Measurements from ENCODE around the gene PPP1R12B.
"Not testable (repeated sequence)": the region's sequence is repeated elsewhere in the genome, so short reads cannot be mapped to it uniquely, and the experiment has no call there.

GRCh38 chr1:202488178-202488649, 139.7 kb downstream of the PPP1R12B start:
- TF ChIP-seq CTCF (IDR thresholded peaks at IDR 0.05); TCF7L2 (IDR thresholded peaks at IDR 0.05; ENCODE audit: low read depth, low read length); POLR2AphosphoS5 (IDR thresholded peaks at IDR 0.05; ENCODE audit: low read depth, low read length); SIN3A (IDR thresholded peaks at IDR 0.05; ENCODE audit: borderline replicate concordance, insufficient read depth, low read depth, low read length): not testable (repeated sequence)

Data from Panc1 (cell line).